ENCODE measurements around the gene AIMP1.

Gene AIMP1

GRCh38 chr4:106315968-106316772 lies at the start of gene AIMP1, which contains the start of gene TBCK:
TSS of gene AIMP1 (plus strand) at chr4:106316550. CDS start at chr4:106325010, 8,460 bp downstream.
TSS of gene TBCK (minus strand) at chr4:106316209. CDS start at chr4:106308960, 7,249 bp downstream.
- TF ChIP-seq CTCF (IDR thresholded peaks at IDR 0.05; ENCODE audit: unreplicated experiment in 3 of 3): no peak
- Mint-ChIP-seq H3K36me3 (ENCODE audit: low read depth) (peaks cover 14% of the 10 kb centered on the region), H3K9me3 (no peaks in the 10 kb centered on the region), H3K27me3 (ENCODE audit: low read depth) (no peaks in the 10 kb centered on the region), H3K27ac (no peak within 1 kb of the TSS), H3K4me1 (peaks cover 30% of the 10 kb centered on the region), H3K4me3 (no peak within 1 kb of the TSS)

- peak overlapping the region in 2 of 3 experiments; percentile 16 to 71 for H3K27ac Mint-ChIP-seq
- H3K27me3 Mint-ChIP-seq (ENCODE audit: low read depth): no peaks in the 10 kb centered on the region
- peaks cover 15% of the 10 kb centered on the region for H3K4me1 Mint-ChIP-seq
- H3K4me3 Mint-ChIP-seq: no peak overlapping the region
- H3K9me3 Mint-ChIP-seq: no peaks in the 10 kb centered on the region
- peaks cover 12% of the 10 kb centered on the region for H3K36me3 Mint-ChIP-seq (ENCODE audit: low read depth)
- TF ChIP-seq CTCF (IDR thresholded peaks at IDR 0.05; ENCODE audit: unreplicated experiment in 3 of 3): no peak
These were observed 47.6 kb upstream of the AIMP1 start for GRCh38 chr4:106268786-106269185.

DNA sequence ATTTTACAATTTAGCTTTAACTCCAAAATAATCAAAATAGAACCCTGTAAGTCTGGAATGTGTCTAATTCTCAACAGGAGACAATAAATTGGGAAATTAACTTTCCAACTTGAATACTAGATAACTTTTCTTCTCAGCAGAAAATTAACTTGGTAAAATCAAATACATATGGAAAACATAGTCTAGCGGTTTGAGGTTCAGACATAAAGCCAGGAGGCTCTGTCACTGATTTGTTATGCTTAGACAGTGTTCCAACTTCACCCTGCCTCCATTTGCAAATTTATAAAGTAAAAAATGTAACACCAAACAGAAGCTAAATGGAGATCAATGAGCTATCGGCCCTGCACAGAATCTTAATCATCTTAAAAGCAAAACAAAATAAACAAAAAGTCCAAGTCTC lies 46.6 kb upstream of the AIMP1 start:
- no peak overlapping the region for H3K4me3 Mint-ChIP-seq
- H3K9me3 Mint-ChIP-seq: no peaks in the 10 kb centered on the region
- H3K36me3 Mint-ChIP-seq (ENCODE audit: low read depth): peaks cover 21% of the 10 kb centered on the region
- peak overlapping the region in 2 of 3 experiments; percentile 41 to 71 for H3K27ac Mint-ChIP-seq
- H3K27me3 Mint-ChIP-seq (ENCODE audit: low read depth): no peaks in the 10 kb centered on the region
- no peak for TF ChIP-seq CTCF (IDR thresholded peaks at IDR 0.05; ENCODE audit: unreplicated experiment in 3 of 3)
- H3K4me1 Mint-ChIP-seq: peaks cover 11% of the 10 kb centered on the region

GRCh38 chr4:106270736-106271135 lies 45.6 kb upstream of the AIMP1 start:
- TF ChIP-seq CTCF (IDR thresholded peaks at IDR 0.05; ENCODE audit: unreplicated experiment in 3 of 3): no peak
- H3K36me3 Mint-ChIP-seq (ENCODE audit: low read depth): peaks cover 21% of the 10 kb centered on the region
- H3K4me1 Mint-ChIP-seq: peaks cover 11% of the 10 kb centered on the region
- H3K27me3 Mint-ChIP-seq (ENCODE audit: low read depth): no peaks in the 10 kb centered on the region
- H3K9me3 Mint-ChIP-seq: no peaks in the 10 kb centered on the region
- no peak overlapping the region for H3K27ac Mint-ChIP-seq
- H3K4me3 Mint-ChIP-seq: no peak overlapping the region

DNA sequence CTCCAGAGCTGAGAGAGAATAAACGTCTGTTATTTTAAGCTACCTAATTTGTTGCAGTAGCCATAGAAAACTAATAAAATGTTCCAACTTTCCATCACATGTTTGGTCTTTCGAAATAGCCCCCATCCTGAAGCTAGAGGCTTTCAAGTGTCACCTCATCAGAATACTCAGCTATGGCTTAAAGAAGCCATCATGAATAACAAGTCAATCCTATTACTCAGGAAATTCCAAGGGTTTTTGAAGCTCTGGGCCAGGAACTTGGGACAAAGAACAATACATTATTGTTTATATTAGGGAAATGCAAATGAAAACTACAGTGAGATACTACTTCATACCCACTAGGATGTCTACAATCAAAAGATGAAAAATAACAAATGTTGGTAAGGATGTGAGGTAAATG lies 42.5 kb upstream of the AIMP1 start:
- Mint-ChIP-seq H3K27me3 (ENCODE audit: low read depth) (no peaks in the 10 kb centered on the region), H3K4me3 (no peak overlapping the region), H3K9me3 (no peaks in the 10 kb centered on the region), H3K36me3 (ENCODE audit: low read depth) (peaks cover 21% of the 10 kb centered on the region), H3K27ac (no peak overlapping the region), H3K4me1 (peaks cover 3% of the 10 kb centered on the region)
- no peak for TF ChIP-seq CTCF (IDR thresholded peaks at IDR 0.05; ENCODE audit: unreplicated experiment in 3 of 3)

Measured in nephron (organoid).